HEK293T (cell line): ENCODE results near the gene AQP11.

Experiments
- ARNT ChIP-seq: fragments of 450-650 bp; IDR thresholded peaks from 2 replicates; pipeline ENCODE4 v1.6.1; 2017; ENCODE audit warnings: mild to moderate bottlenecking
- ELF4 ChIP-seq: fragments of 450-650 bp; IDR thresholded peaks from 2 replicates; pipeline ENCODE4 v1.6.1; 2017; ENCODE audit warnings: antibody characterized with exemption
- HDGF ChIP-seq: fragments of 450-650 bp; IDR thresholded peaks from 2 replicates; pipeline ENCODE4 v1.6.1; 2017; ENCODE audit warnings: antibody characterized with exemption, borderline replicate concordance

DNA sequence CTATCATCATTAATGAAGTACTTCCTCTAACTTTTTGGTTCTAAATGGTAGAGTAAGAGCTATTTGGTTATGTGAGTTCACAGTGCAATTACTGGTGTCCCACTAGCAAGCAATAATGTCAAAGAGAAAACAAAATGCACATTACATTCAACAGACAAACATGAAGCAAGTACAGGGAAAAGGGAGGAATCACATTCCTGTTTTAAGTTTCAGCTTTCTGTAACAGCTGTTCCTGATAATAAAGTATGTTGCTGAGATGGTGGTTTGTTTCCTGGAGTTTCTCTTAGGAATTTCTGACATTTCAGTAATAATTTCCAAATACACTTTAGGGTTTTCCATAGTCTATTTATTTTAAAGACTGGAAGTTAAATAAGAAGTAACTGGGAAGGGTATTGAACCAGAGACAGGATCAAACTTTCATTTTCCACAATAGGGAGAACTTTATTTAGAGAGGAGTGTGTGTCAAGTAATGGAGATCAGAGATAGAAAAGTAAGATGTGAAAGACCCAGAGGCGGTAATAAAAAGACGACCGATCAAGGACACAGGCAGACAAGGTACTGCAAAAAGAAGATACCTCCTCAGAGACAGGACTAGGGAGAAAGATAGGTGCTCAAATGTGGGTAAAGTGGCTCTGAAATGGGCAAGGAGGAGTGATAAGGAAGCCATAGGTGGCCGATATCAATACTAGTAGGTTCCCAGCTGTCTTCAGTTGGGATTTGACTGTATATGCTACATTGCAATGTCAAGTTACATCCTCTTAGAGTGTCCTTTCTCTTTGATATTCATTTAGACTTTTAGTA is 68.7 kb downstream of the AQP11 start:
- TF ChIP-seq ELF4, result no peak
- no peak for TF ChIP-seq ARNT
- no peak for TF ChIP-seq HDGF
